NCI-H446 treated with DMSO at 0.1 percent for 48 hours (cell line): Measurements from ENCODE around the gene SAA4.
"Not testable (repeated sequence)": the region's sequence is repeated elsewhere in the genome, so short reads cannot be mapped to it uniquely, and the experiment has no call there.

Experiments
- DNase-seq: peaks from one replicate; lab custom pipeline; 2025; lab: John Stamatoyannopoulos, UW

Gene SAA4

GRCh38 chr11:18246379-18247190, 10.0 kb upstream of the SAA4 start:
- DNase-seq: not testable (repeated sequence)

- DNase-seq: no peak
Measured at GRCh38 chr11:18245396-18245795, 8.8 kb upstream of the SAA4 start.

GRCh38 chr11:18243783-18244362, 7.3 kb upstream of the SAA4 start:
- peak; percentile 2 for DNase-seq

GRCh38 chr11:18239655-18240054, 3.1 kb upstream of the SAA4 start:
- DNase-seq: no peak

GRCh38 chr11:18235394-18236334, 938 bp downstream of the SAA4 start:
- no peak for DNase-seq

- DNase-seq: no peak
Measured at GRCh38 chr11:18233912-18234311, 2.7 kb downstream of the SAA4 start.

- DNase-seq: no peak
Measured at GRCh38 chr11:18230859-18231258, 5.7 kb downstream of the SAA4 start.

GRCh38 chr11:18229501-18229900, 7.1 kb downstream of the SAA4 start:
- no peak for DNase-seq

GRCh38 chr11:18225913-18226312, 10.7 kb downstream of the SAA4 start:
- DNase-seq: no peak

GRCh38 chr11:18223591-18224387, 12.8 kb downstream of the SAA4 start:
- DNase-seq: no peak

GRCh38 chr11:18222814-18223421, 13.7 kb downstream of the SAA4 start:
- no peak for DNase-seq

- DNase-seq: no peak
Measured at GRCh38 chr11:18221274-18221876, 15.2 kb downstream of the SAA4 start.

GRCh38 chr11:18209058-18209457, 27.5 kb downstream of the SAA4 start:
- DNase-seq: no peak

- no peak for DNase-seq
Measured at GRCh38 chr11:18204771-18205170, 31.8 kb downstream of the SAA4 start.

GRCh38 chr11:18204220-18204619, 32.4 kb downstream of the SAA4 start:
- DNase-seq: no peak

GRCh38 chr11:18203723-18204122, 32.9 kb downstream of the SAA4 start:
- DNase-seq: no peak

GRCh38 chr11:18197738-18198137, 38.9 kb downstream of the SAA4 start:
- not testable (repeated sequence) for DNase-seq

GRCh38 chr11:18196532-18196931, 40.1 kb downstream of the SAA4 start:
- DNase-seq: no peak

GRCh38 chr11:18193010-18193409, 43.6 kb downstream of the SAA4 start:
- no peak for DNase-seq

GRCh38 chr11:18191376-18191775, 45.2 kb downstream of the SAA4 start:
- DNase-seq: no peak
